WERI-Rb-1 (cell line): Measurements from ENCODE around the gene NSUN2.

Experiments
- DNase-seq: peaks from one replicate; pipeline ENCODE4 v3.0.0-alpha.2; 2020
- H3K27ac ChIP-seq: fragments of 250-450 bp; sonication (Bioruptor Pico); 2 replicates; pipeline ENCODE4 v1.5.1; 2020; ENCODE audit warnings: mild to moderate bottlenecking, moderate library complexity
- H3K27me3 ChIP-seq: fragments of 250-450 bp; sonication (Bioruptor Pico); 2 replicates; pipeline ENCODE4 v1.5.1; 2021; ENCODE audit warnings: mild to moderate bottlenecking, low read depth, moderate library complexity; ENCODE audit not compliant: insufficient read depth, severe bottlenecking
- H3K36me3 ChIP-seq: fragments of 250-450 bp; sonication (Bioruptor Pico); 2 replicates; pipeline ENCODE4 v1.5.1; 2020; ENCODE audit warnings: mild to moderate bottlenecking, moderate library complexity
- H3K4me3 ChIP-seq: 2 replicates; pipeline ENCODE4 v1.5.1; 2011; ENCODE audit warnings: low read depth, mild to moderate bottlenecking, control low read depth, low read length
- H3K9me3 ChIP-seq: fragments of 250-450 bp; sonication (Bioruptor Pico); 2 replicates; pipeline ENCODE4 v1.5.1; 2021; ENCODE audit warnings: mild to moderate bottlenecking, moderate library complexity; ENCODE audit not compliant: severe bottlenecking
- CTCF ChIP-seq: IDR thresholded peaks from 2 replicates; pipeline ENCODE4 v1.5.1; 2011; ENCODE audit warnings: low read depth, mild to moderate bottlenecking, control low read depth, inconsistent platforms, low read length

NSUN2 gene

GRCh38 chr5:6584101-6584645, 48.7 kb downstream of the NSUN2 start:
- H3K9me3 ChIP-seq: no peaks in the 10 kb centered on the region
- no peak overlapping the region for H3K4me3 ChIP-seq
- H3K36me3 ChIP-seq: no peaks in the 10 kb centered on the region
- peaks cover 12% of the 10 kb centered on the region for H3K27me3 ChIP-seq
- TF ChIP-seq CTCF: no peak
- DNase-seq: no peak
- H3K27ac ChIP-seq: no peak overlapping the region

GRCh38 chr5:6583049-6583880, 49.6 kb downstream of the NSUN2 start:
- DNase-seq: peak; percentile 62
- peaks cover 19% of the 10 kb centered on the region for H3K27me3 ChIP-seq
- H3K27ac ChIP-seq: no peak overlapping the region
- peak overlapping the region; percentile 47 for H3K4me3 ChIP-seq
- peak; percentile 58 for TF ChIP-seq CTCF
- no peaks in the 10 kb centered on the region for H3K36me3 ChIP-seq
- no peaks in the 10 kb centered on the region for H3K9me3 ChIP-seq

- no peak for TF ChIP-seq CTCF
- no peak for DNase-seq
- Histone ChIP-seq H3K9me3 (no peaks in the 10 kb centered on the region), H3K36me3 (no peaks in the 10 kb centered on the region), H3K27me3 (peaks cover 26% of the 10 kb centered on the region), H3K27ac (no peak overlapping the region), H3K4me3 (peak overlapping the region; percentile 30)
Observed at GRCh38 chr5:6582507-6583048, 50.3 kb downstream of the NSUN2 start.

GRCh38 chr5:6581559-6582426, 51.1 kb downstream of the NSUN2 start:
- H3K27me3 ChIP-seq: peaks cover 32% of the 10 kb centered on the region
- DNase-seq: no peak
- no peaks in the 10 kb centered on the region for H3K9me3 ChIP-seq
- no peak for TF ChIP-seq CTCF
- no peaks in the 10 kb centered on the region for H3K36me3 ChIP-seq
- H3K27ac ChIP-seq: no peak overlapping the region
- H3K4me3 ChIP-seq: no peak overlapping the region

GRCh38 chr5:6581090-6581489, 51.8 kb downstream of the NSUN2 start:
- TF ChIP-seq CTCF: no peak
- Histone ChIP-seq H3K36me3 (no peaks in the 10 kb centered on the region), H3K27me3 (peaks cover 34% of the 10 kb centered on the region), H3K4me3 (no peak overlapping the region), H3K27ac (no peak overlapping the region), H3K9me3 (no peaks in the 10 kb centered on the region)
- DNase-seq: no peak
